Measurements from ENCODE around the gene CSNK1D. TPM values are rescaled to one million over a fixed set of nuclear protein-coding genes. Genes with fewer than 3 reads are reported as not detected.

CSNK1D gene
- total and polyA plus RNA-seq, 10 of the 15 experiments (the other 5 are each of a cell fraction or from before 2014, with no cell fraction given), result 5.7 to 105 (median 58.1) TPM

DNA sequence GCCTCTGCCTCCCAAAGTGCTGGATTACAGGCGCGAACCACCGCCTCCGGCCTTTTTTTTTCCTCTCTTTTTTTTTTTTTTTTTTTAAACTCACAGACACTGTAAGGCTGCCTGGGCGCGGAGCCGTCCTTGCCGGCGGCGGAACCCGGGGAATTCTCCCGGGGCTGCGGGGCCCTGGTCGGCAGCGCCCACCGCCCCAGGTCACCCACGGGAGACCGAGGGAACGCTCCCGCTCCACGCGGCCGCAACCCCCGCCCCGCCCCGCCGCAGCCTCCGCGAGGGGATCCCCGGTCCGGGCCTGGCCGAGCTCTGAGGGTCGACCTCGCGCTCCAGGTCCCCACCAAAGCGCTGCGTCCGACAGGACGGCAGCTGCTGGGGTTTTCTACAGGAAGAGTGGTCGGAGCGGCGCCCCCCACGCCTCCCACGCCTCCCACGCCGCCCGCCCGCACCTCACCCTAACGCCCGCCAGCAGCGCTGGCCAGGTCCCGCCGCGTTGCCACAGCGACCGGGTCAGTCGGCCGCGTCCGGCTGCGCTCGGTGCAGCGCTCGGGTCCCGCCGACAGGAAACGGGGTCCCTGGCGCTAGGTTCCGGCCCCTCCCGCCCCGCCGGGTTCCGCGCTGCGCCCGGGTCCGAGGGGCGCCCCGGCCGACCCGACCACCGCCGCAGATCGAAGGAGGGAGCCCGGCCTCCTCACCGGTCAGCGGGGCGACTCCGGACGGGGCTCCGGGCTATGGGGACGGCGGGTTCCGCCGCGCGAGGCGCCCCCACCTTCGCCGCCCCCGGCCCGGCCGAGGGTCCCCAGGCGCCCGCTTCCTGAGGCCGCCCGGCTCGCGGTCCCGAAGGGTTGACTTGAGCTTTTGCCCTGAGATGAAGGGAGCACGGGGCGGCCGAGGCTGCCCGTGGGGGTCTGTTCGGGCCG, 60.9 kb downstream of the CSNK1D start, which contains the start of gene CCDC57:
TSS of gene CCDC57 (minus strand) at position 512 of the 920 bp plus-strand sequence. CDS start 10,898 bp downstream, outside the sequence.
- peak; percentile 77 for ATAC-seq
- no peak for FAIRE-seq
- Histone ChIP-seq H3K9me3 (replicated peaks; ENCODE audit: control insufficient read depth, insufficient read depth, low read length) (no peaks in the 10 kb centered on the region), H3K79me2 (ENCODE audit: control insufficient read depth, insufficient read depth, low read length) (no peaks in the 10 kb centered on the region; the same call in 1 of the 2 replicates), H3K4me1 (ENCODE audit: control insufficient read depth, insufficient read depth, low read length) (peaks cover 29% of the 10 kb centered on the region), H3K27me3 (replicated peaks in 1 of 2; ENCODE audit: control insufficient read depth in 2 of 2, insufficient read depth in 2 of 2, low read length in 1 of 2) (no peaks in the 10 kb centered on the region), H3K27ac (ENCODE audit: control insufficient read depth, insufficient read depth) (peak within 1 kb of the TSS; percentile 72), H2AFZ (ENCODE audit: control insufficient read depth, low read depth, low read length) (peak within 1 kb of the TSS; percentile 87), H3K4me3 (peak within 1 kb of the TSS; percentile 76), H4K20me1 (ENCODE audit: control insufficient read depth, insufficient read depth) (no peaks in the 10 kb centered on the region), H3K9ac (ENCODE audit: control insufficient read depth, insufficient read depth, low read length) (peak within 1 kb of the TSS; percentile 87), H3K36me3 (ENCODE audit: control insufficient read depth in 2 of 2, insufficient read depth in 2 of 2, low read length in 1 of 2) (no peaks in the 10 kb centered on the region), H3K4me2 (ENCODE audit: control insufficient read depth, insufficient read depth) (peak within 1 kb of the TSS; percentile 81)
- intact Hi-C loops (cut with micrococcal nuclease; ENCODE audit: unreplicated experiment), result loop anchor here (2.0 kb wide), 1 partner anchor 16 kb away; the partner anchor contains the start of gene SLC16A3
- ChIA-PET SMC1A (ENCODE audit: uncharacterized antibody, unreplicated experiment) (interaction anchor here (1.2 kb wide), 1 partner anchor 205 kb away, joined by 3 read pairs; no protein-coding TSS in a partner anchor), CTCF (interaction anchor here (0.6 to 1.4 kb wide), 3 partner anchors 10 to 89 kb away, joined by 3 read pairs; no protein-coding TSS in a partner anchor), RAD21 (ENCODE audit: unreplicated experiment) (interaction anchor here (1.1 kb wide), 1 partner anchor 86 kb away, joined by 3 read pairs; no protein-coding TSS in a partner anchor), POLR2A (interaction anchor here (0.6 to 3.0 kb wide), 5 partner anchors 12 to 697 kb away, joined by 3 to 10 read pairs (median 5); partner anchors contain the start of gene SLC16A3)
- 3% methylated on average over 64 of the region's 116 CpGs for WGBS (ENCODE audit: insufficient coverage, insufficient replicate concordance, low lambda C conversion rate, missing lambda C conversion rate)
- BruUV-seq (replicated peaks), result no TSS peak
- DNase-seq (ENCODE audit: low read depth, low spot score), result no peak
- in situ Hi-C loops (cut with MboI), result no loop called here
- TF ChIP-seq MEF2A (IDR thresholded peaks at IDR 0.05; ENCODE audit: insufficient read depth, low read depth, low read length), result 0 out of 2 replicates have a peak, but pooled peaks have one; percentile 14
- peak; percentile 85; the same call in 1 of the 2 replicates for TF ChIP-seq TAF1 (IDR thresholded peaks at IDR 0.05; ENCODE audit: borderline replicate concordance, low read depth, low read length)
- peak; percentile 56; the same call in 1 of the 2 replicates for TF ChIP-seq CHD2 (IDR thresholded peaks at IDR 0.05; ENCODE audit: borderline replicate concordance, low read depth, low read length)
- peak; percentile 74; the same call in 1 of the 2 replicates for TF ChIP-seq BACH1 (IDR thresholded peaks at IDR 0.05; ENCODE audit: borderline replicate concordance)
- TF ChIP-seq, protein P1, sequence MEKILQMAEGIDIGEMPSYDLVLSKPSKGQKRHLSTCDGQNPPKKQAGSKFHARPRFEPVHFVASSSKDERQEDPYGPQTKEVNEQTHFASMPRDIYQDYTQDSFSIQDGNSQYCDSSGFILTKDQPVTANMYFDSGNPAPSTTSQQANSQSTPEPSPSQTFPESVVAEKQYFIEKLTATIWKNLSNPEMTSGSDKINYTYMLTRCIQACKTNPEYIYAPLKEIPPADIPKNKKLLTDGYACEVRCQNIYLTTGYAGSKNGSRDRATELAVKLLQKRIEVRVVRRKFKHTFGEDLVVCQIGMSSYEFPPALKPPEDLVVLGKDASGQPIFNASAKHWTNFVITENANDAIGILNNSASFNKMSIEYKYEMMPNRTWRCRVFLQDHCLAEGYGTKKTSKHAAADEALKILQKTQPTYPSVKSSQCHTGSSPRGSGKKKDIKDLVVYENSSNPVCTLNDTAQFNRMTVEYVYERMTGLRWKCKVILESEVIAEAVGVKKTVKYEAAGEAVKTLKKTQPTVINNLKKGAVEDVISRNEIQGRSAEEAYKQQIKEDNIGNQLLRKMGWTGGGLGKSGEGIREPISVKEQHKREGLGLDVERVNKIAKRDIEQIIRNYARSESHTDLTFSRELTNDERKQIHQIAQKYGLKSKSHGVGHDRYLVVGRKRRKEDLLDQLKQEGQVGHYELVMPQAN (conservative IDR thresholded peaks at IDR 0.05), result peak; percentile 93
- no peak for TF ChIP-seq ZNF274 (IDR thresholded peaks at IDR 0.05; ENCODE audit: insufficient read depth, insufficient read length)
- TF ChIP-seq, protein P2, sequence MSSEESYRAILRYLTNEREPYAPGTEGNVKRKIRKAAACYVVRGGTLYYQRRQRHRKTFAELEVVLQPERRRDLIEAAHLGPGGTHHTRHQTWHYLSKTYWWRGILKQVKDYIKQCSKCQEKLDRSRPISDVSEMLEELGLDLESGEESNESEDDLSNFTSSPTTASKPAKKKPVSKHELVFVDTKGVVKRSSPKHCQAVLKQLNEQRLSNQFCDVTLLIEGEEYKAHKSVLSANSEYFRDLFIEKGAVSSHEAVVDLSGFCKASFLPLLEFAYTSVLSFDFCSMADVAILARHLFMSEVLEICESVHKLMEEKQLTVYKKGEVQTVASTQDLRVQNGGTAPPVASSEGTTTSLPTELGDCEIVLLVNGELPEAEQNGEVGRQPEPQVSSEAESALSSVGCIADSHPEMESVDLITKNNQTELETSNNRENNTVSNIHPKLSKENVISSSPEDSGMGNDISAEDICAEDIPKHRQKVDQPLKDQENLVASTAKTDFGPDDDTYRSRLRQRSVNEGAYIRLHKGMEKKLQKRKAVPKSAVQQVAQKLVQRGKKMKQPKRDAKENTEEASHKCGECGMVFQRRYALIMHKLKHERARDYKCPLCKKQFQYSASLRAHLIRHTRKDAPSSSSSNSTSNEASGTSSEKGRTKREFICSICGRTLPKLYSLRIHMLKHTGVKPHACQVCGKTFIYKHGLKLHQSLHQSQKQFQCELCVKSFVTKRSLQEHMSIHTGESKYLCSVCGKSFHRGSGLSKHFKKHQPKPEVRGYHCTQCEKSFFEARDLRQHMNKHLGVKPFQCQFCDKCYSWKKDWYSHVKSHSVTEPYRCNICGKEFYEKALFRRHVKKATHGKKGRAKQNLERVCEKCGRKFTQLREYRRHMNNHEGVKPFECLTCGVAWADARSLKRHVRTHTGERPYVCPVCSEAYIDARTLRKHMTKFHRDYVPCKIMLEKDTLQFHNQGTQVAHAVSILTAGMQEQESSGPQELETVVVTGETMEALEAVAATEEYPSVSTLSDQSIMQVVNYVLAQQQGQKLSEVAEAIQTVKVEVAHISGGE (CRISPR knock-in tag; IDR thresholded peaks at IDR 0.05), result peak; percentile 96
- TF ChIP-seq RUNX3 (IDR thresholded peaks at IDR 0.05; ENCODE audit: low read length), result peak; percentile 71
- peak; percentile 56; the same call in 1 of the 2 replicates for TF ChIP-seq ZSCAN29 (IDR thresholded peaks at IDR 0.05)
- TF ChIP-seq NFXL1 (IDR thresholded peaks at IDR 0.05; ENCODE audit: borderline replicate concordance), result no peak
- peak; percentile 46 for TF ChIP-seq MYC (IDR thresholded peaks at IDR 0.05; ENCODE audit: insufficient read depth, insufficient read length, insufficient replicate concordance, low read length, severe bottlenecking)
- TF ChIP-seq WRNIP1 (IDR thresholded peaks at IDR 0.05; ENCODE audit: borderline replicate concordance, low read depth, low read length), result no peak
- peak; percentile 82 for TF ChIP-seq YY1 (IDR thresholded peaks at IDR 0.05; ENCODE audit: low read depth, low read length)
- TF ChIP-seq BCL11A (IDR thresholded peaks at IDR 0.05; ENCODE audit: low read depth, low read length), result no peak
- peak; percentile 59; the same call in 1 of the 2 replicates for TF ChIP-seq SMAD5 (IDR thresholded peaks at IDR 0.05; ENCODE audit: low read depth)
- peak; percentile 65 for TF ChIP-seq SIX5 (IDR thresholded peaks at IDR 0.05; ENCODE audit: low read depth, low read length, severe bottlenecking)

Measured in GM12878 (cell line).